IMR-90 (cell line): ENCODE measurements around the gene TTC9C.

Experiments used
- CTCF ChIP-seq: conservative IDR thresholded peaks from 2 replicates; pipeline ENCODE4 v1.5.1; 2012; ENCODE audit warnings: mild to moderate bottlenecking, low read depth, low read length, improper control_type of control experiment
- POLR2A ChIP-seq: IDR thresholded peaks from 2 replicates; pipeline ENCODE4 v1.6.1; 2012; ENCODE audit warnings: mild to moderate bottlenecking, low read depth, low read length
- RFX5 ChIP-seq: IDR thresholded peaks from 2 replicates; pipeline ENCODE4 v1.8.0; 2012; ENCODE audit warnings: low read depth, mild to moderate bottlenecking, low read length, moderate library complexity

- TF ChIP-seq POLR2A (no peak), CTCF (no peak), RFX5 (no peak)
Measured at GRCh38 chr11:62707277-62707861, 20.9 kb upstream of the TTC9C start, which contains the start of the genes BSCL2 and GNG3.
